ENCODE data around the gene XAF1. TPM values are rescaled to one million over a fixed set of nuclear protein-coding genes. Genes with fewer than 3 reads are reported as not detected.
A peak's percentile ranks its signal among the peaks of the same experiment; 100 is the strongest.
"Not testable (repeated sequence)": the region's sequence is repeated elsewhere in the genome, so short reads cannot be mapped to it uniquely, and the experiment has no call there.

The XAF1 gene
- total RNA-seq, 1 donor from 2014 or later = 2.1 TPM

GRCh38 chr17:6713918-6714271 lies 42.0 kb upstream of the XAF1 start:
- no peak for TF ChIP-seq CTCF (conservative IDR thresholded peaks at IDR 0.05)

GRCh38 chr17:6714315-6714874 lies 41.5 kb upstream of the XAF1 start:
- peak overlapping the region; percentile 78 for H3K4me3 Mint-ChIP-seq
- H3K27ac Mint-ChIP-seq = no peak overlapping the region
- DNase-seq (ENCODE audit: extremely low spot score, unreplicated experiment) = no peak
- peaks cover 8% of the 10 kb centered on the region for H3K4me1 Mint-ChIP-seq (ENCODE audit: unreplicated experiment)
- H3K36me3 Mint-ChIP-seq = no peaks in the 10 kb centered on the region
- peaks cover 19% of the 10 kb centered on the region for H3K9me3 Mint-ChIP-seq
- peaks cover 75% of the 10 kb centered on the region for H3K27me3 Mint-ChIP-seq
- TF ChIP-seq CTCF (conservative IDR thresholded peaks at IDR 0.05) = no peak

More at GRCh38 chr17:6713918-6714271, 42.0 kb upstream of the XAF1 start:
- Mint-ChIP-seq H3K4me1 (ENCODE audit: unreplicated experiment) (peaks cover 8% of the 10 kb centered on the region), H3K9me3 (peaks cover 19% of the 10 kb centered on the region), H3K27ac (no peak overlapping the region), H3K4me3 (peak overlapping the region; percentile 78), H3K27me3 (peaks cover 78% of the 10 kb centered on the region), H3K36me3 (no peaks in the 10 kb centered on the region)
- DNase-seq (ENCODE audit: extremely low spot score, unreplicated experiment) = no peak

- Mint-ChIP-seq H3K4me1 (ENCODE audit: unreplicated experiment) (peaks cover 8% of the 10 kb centered on the region), H3K27me3 (peaks cover 81% of the 10 kb centered on the region), H3K36me3 (no peaks in the 10 kb centered on the region), H3K4me3 (no peak overlapping the region), H3K27ac (no peak overlapping the region), H3K9me3 (peaks cover 19% of the 10 kb centered on the region)
- no peak for TF ChIP-seq CTCF (conservative IDR thresholded peaks at IDR 0.05)
- DNase-seq (ENCODE audit: extremely low spot score, unreplicated experiment) = no peak
These were observed 39.1 kb upstream of the XAF1 start for GRCh38 chr17:6716736-6717135.

GRCh38 chr17:6721744-6722143 lies 34.1 kb upstream of the XAF1 start:
- Mint-ChIP-seq H3K9me3 (peaks cover 8% of the 10 kb centered on the region), H3K27me3 (peaks cover 71% of the 10 kb centered on the region)

GRCh38 chr17:6724009-6724408 lies 31.8 kb upstream of the XAF1 start:
- Mint-ChIP-seq H3K27me3 (peaks cover 64% of the 10 kb centered on the region), H3K27ac (no peak overlapping the region)
- TF ChIP-seq CTCF (conservative IDR thresholded peaks at IDR 0.05) = no peak

More at GRCh38 chr17:6721744-6722143, 34.1 kb upstream of the XAF1 start:
- no peak for TF ChIP-seq CTCF (conservative IDR thresholded peaks at IDR 0.05)
- no peaks in the 10 kb centered on the region for H3K4me1 Mint-ChIP-seq (ENCODE audit: unreplicated experiment)
- H3K4me3 Mint-ChIP-seq = no peak overlapping the region
- H3K36me3 Mint-ChIP-seq = no peaks in the 10 kb centered on the region
- H3K27ac Mint-ChIP-seq = no peak overlapping the region
- no peak for DNase-seq (ENCODE audit: extremely low spot score, unreplicated experiment)

GRCh38 chr17:6729531-6729930 lies 26.3 kb upstream of the XAF1 start:
- Mint-ChIP-seq H3K36me3 (no peaks in the 10 kb centered on the region), H3K4me3 (no peak overlapping the region), H3K4me1 (ENCODE audit: unreplicated experiment) (no peaks in the 10 kb centered on the region), H3K9me3 (no peaks in the 10 kb centered on the region), H3K27ac (no peak overlapping the region), H3K27me3 (peaks cover 42% of the 10 kb centered on the region)
- no peak for TF ChIP-seq CTCF (conservative IDR thresholded peaks at IDR 0.05)
- DNase-seq (ENCODE audit: extremely low spot score, unreplicated experiment) = no peak

More at GRCh38 chr17:6724009-6724408, 31.8 kb upstream of the XAF1 start:
- Mint-ChIP-seq H3K36me3 (no peaks in the 10 kb centered on the region), H3K9me3 (no peaks in the 10 kb centered on the region), H3K4me1 (ENCODE audit: unreplicated experiment) (no peaks in the 10 kb centered on the region), H3K4me3 (no peak overlapping the region)
- no peak for DNase-seq (ENCODE audit: extremely low spot score, unreplicated experiment)

GRCh38 chr17:6746665-6747064 lies 9.2 kb upstream of the XAF1 start:
- H3K4me1 Mint-ChIP-seq (ENCODE audit: unreplicated experiment); H3K27ac Mint-ChIP-seq; H3K4me3 Mint-ChIP-seq; DNase-seq (ENCODE audit: extremely low spot score, unreplicated experiment); H3K9me3 Mint-ChIP-seq; H3K36me3 Mint-ChIP-seq: not testable (repeated sequence)
- peaks cover 53% of the 10 kb centered on the region for H3K27me3 Mint-ChIP-seq

Data from type B pancreatic cell (in vitro differentiated cells).